ENCODE results near the gene TBC1D16. TPM values are rescaled to one million over a fixed set of nuclear protein-coding genes. Genes with fewer than 3 reads are reported as not detected.

TBC1D16 gene
- total and polyA plus RNA-seq, 11 donors = 5.3 to 22.1 (median 17.4) TPM

DNA sequence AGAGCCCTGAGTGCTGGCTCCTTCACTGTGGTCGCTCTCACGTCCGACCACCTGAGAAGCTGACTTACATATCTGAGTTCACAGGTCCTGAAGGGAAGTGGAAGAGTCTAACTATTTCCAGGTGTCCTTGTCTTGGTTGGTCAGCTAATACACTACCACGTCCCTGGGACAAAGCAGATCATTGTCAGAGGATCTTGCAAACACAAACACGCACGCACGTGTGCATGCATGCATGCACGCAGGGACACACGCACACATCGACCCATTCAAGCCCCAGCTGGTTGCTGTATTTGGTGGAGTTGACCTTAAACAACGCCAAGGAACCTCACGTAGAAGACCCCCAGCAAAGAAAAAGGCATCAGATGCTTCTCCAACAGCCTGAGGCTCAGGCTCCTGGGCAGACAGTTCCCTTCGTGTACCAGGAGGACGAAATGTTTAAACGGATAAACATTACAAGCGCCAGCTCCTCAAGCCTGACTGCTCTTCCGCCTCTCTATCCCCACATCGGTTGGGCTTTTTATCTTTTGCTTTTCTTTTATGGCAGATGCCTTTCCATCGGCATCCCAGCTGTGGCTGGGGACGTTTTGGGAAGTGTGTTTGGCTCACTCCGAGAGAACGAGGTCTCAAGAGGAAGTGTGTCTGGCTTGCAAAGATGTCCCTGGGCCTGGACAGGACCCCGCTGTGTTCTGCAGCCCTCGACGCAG lies 95.8 kb downstream of the TBC1D16 start:
- TF ChIP-seq, protein P1, sequence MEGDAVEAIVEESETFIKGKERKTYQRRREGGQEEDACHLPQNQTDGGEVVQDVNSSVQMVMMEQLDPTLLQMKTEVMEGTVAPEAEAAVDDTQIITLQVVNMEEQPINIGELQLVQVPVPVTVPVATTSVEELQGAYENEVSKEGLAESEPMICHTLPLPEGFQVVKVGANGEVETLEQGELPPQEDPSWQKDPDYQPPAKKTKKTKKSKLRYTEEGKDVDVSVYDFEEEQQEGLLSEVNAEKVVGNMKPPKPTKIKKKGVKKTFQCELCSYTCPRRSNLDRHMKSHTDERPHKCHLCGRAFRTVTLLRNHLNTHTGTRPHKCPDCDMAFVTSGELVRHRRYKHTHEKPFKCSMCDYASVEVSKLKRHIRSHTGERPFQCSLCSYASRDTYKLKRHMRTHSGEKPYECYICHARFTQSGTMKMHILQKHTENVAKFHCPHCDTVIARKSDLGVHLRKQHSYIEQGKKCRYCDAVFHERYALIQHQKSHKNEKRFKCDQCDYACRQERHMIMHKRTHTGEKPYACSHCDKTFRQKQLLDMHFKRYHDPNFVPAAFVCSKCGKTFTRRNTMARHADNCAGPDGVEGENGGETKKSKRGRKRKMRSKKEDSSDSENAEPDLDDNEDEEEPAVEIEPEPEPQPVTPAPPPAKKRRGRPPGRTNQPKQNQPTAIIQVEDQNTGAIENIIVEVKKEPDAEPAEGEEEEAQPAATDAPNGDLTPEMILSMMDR (IDR thresholded peaks at IDR 0.05) = no peak
- no peak for TF ChIP-seq POLR2A (IDR thresholded peaks at IDR 0.05)
- Histone ChIP-seq H3K4me3 (no peak overlapping the region), H3K27ac (no peak overlapping the region), H3K27me3 (no peaks in the 10 kb centered on the region), H3K4me1 (peaks cover 0 to 22% (median 5%) of the 10 kb centered on the region in 12 donors), H3K9me3 (no peaks in the 10 kb centered on the region), H3K36me3 (peaks cover 0 to 47% (median 12%) of the 10 kb centered on the region in 9 donors)
- ATAC-seq (no peak), DNase-seq (peak in 3 of 5 donors; percentile 5 to 11 (median 11))
- intact Hi-C loops (cut with DNase I) = no loop called here
- WGBS, 4 donors = 81 to 90% (median 86%) methylated on average over 25 of the region's 25 CpGs

DNA sequence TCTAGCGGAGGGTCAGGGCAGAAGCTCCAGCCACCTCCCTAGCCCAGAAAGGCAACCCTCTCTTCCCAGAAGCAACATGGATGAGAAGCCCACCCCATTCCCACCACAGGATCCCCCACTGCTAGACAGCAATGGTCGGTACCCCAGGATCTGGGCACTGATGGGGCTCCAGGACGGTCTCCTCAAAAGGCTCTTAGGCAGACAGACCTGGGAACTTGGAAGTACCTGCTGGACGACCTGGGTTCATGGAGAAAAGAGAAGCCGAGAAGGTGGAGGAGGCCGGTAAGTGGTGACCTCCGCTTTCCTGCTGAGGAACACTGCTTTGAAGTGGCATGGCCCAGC lies 96.6 kb downstream of the TBC1D16 start:
- no peaks in the 10 kb centered on the region for H3K27me3 ChIP-seq
- no peak overlapping the region for H3K27ac ChIP-seq
- intact Hi-C loops (cut with DNase I) = no loop called here
- no peaks in the 10 kb centered on the region for H3K9me3 ChIP-seq
- ATAC-seq (no peak), DNase-seq (peak in 1 of 5 donors; percentile 5)
- no peak overlapping the region for H3K4me3 ChIP-seq
- no peak for TF ChIP-seq POLR2A (IDR thresholded peaks at IDR 0.05)
- TF ChIP-seq, protein P1 (IDR thresholded peaks at IDR 0.05) = no peak
- H3K36me3 ChIP-seq = peaks cover 0 to 39% (median 10%) of the 10 kb centered on the region in 9 donors
- H3K4me1 ChIP-seq = peaks cover 0 to 22% (median 5%) of the 10 kb centered on the region in 12 donors
- 97 to 98% (median 97%) methylated on average over 6 to 7 of the region's 7 CpGs for WGBS, 4 donors

DNA sequence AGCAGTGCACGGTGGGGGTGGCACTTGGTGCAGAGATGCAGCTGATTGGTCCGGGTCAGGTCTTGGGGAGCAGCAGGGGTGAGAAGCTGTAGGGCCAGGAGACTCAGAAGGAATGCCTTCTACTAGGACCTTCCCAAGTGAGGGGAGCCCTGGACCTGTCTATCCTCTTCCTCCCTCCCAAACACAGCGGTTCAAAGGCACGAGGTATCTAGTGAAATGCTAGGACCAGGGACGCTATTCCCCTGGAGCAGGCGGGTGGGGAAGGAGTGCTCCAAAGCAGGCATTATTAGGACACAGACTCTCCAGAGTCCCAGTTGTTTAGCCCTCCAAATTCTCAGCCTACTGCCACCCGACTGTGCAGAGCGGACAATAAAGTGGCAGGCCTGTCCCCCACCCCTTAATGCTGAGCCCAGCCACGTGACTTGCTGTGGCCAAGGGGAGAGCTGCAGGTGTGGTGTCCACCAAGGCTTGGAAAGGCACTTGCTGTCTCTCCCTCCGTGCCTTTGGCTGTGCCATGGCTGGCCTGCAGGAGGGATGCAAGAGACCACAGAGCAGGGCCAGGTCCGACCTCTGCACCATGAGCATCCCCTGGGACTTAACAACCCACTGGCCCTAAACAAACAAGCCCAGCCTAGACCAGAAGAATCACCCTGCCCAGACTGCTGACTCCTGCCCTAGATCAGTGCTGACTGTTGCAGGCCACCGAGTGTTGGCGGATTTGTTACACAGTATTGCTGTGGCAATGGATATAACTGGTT lies 97.2 kb downstream of the TBC1D16 start:
- Histone ChIP-seq H3K4me3 (no peak overlapping the region), H3K36me3 (peaks cover 0 to 35% (median 6%) of the 10 kb centered on the region in 9 donors), H3K27ac (no peak overlapping the region), H3K27me3 (no peaks in the 10 kb centered on the region), H3K9me3 (no peaks in the 10 kb centered on the region), H3K4me1 (peaks cover 0 to 26% (median 5%) of the 10 kb centered on the region in 12 donors)
- 80 to 89% (median 88%) methylated on average over 6 to 13 of the region's 13 CpGs for WGBS, 4 donors
- intact Hi-C loops (cut with DNase I) = no loop called here
- no peak for ATAC-seq
- DNase-seq = peak in 2 of 5 donors; percentile 13 to 39
- TF ChIP-seq, protein P1 (IDR thresholded peaks at IDR 0.05) = no peak
- no peak for TF ChIP-seq POLR2A (IDR thresholded peaks at IDR 0.05)
